GM19239 (cell line): ENCODE results near the gene ISL1.

Experiments used
- DNase-seq: peaks from one replicate; pipeline ENCODE4 v3.0.0; 2011; ENCODE audit warnings: low spot score; ENCODE audit not compliant: insufficient read length
- FAIRE-seq: peaks from 2 replicates; lab custom pipeline; 2011; peaks lifted over from hg19 to GRCh38; lab: Jason Lieb, UNC

Gene ISL1

DNA sequence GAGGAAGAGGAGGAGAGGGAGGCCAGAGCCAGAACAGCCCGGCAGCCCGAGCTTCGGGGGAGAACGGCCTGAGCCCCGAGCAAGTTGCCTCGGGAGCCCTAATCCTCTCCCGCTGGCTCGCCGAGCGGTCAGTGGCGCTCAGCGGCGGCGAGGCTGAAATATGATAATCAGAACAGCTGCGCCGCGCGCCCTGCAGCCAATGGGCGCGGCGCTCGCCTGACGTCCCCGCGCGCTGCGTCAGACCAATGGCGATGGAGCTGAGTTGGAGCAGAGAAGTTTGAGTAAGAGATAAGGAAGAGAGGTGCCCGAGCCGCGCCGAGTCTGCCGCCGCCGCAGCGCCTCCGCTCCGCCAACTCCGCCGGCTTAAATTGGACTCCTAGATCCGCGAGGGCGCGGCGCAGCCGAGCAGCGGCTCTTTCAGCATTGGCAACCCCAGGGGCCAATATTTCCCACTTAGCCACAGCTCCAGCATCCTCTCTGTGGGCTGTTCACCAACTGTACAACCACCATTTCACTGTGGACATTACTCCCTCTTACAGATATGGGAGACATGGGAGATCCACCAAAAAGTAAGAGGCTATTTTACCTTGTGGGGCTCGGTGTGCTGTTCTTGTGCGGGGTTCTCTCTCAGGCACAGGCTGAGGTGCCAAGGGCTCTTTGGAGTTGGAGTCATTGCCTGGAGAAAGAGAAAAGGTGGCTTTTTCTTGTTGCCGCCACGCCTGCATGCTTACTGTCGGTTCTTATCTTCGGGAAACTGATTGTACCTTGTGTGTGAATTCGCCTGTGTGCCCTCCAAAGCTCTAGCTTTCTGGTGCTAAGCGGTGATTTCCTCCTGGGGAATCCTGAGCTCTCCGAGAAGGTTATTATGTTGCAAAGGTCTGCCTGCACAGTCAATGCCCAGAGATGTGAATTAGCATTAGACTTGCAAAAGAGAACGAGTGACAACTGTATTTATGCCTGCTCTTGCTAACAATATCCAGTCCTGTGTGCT, at the start of gene ISL1:
Gene ISL1 (plus strand): TSS at position 318 of the 991 bp plus-strand sequence. CDS start 224 bp downstream, at position 542.
- FAIRE-seq, result no peak

DNA sequence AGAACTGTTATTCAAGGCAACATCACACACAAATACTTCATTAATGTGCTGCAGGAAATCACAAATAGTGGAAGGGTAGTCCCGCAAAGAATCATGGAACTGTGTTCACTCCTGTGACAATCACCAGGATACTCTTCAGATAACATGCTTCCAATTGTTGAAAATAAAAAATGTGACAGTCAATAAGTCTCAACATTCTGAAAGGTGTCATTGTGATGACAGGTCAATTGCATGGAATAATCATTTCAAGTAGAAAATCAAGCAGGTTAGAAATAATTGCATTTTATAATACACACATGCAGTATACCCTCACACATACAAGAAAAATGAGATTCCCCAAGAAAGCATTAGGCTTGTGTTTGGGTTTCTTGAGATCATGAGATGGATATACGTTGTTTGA, 46.4 kb upstream of the ISL1 start:
- FAIRE-seq (no peak), DNase-seq (no peak)

More for the DNA sequence above, at the start of gene ISL1:
- no peak for DNase-seq

DNA sequence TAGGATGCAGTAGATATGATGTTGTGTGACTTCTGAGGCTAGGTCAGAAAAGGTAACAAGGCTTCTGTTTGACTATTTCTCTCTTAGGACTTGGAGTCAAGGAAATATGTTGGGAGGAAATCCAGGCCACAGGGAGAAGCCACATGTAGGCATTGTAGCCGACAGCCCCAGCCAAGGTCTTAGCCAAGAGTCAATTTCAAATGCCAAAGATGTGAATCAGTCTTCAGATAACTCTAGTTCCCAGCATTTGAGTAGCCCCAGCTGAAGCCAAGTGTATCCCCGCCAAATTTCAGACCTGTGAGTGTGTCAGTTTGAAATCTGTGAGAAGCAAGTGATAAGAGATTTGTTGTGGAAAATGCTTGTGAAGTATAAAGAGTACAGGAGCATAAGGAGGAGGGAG, 38.1 kb upstream of the ISL1 start:
- DNase-seq, result no peak
- no peak for FAIRE-seq

DNA sequence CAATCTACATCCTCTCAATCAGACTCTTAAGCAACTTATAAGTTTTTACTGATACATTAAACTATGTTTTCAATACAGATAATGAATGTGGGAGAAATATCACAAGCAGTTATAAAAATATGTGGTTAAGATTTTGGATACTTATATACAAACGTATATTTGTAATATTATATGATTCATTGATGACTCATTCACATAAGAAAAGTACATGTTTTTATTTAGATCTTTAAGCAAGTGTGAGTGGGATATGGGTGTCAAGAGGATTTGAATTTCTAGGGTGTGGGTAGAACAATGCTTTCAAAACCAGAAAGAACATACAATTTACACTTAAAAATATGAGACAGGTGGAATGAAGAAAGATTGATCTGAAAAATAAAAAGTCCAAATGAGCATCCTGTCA, 36.1 kb upstream of the ISL1 start:
- no peak for FAIRE-seq

DNA sequence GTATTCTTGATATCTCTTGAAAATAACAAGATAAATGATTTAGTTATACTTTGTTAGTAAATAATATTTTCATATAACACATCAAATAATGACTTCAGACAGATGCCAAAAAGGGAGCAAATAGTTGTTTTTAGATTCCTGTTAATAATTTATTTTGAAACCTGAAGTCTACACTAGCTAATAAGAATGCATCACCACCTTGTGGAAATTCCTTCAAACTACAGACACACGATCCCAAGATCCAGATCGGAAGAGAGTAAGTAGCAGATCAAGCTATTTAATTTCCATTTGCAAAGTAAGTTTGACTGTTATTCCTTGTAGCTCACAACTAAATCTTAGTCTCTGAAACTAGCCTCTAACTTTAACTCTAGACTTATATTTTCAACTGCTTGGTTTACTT, 35.5 kb upstream of the ISL1 start:
- DNase-seq (no peak), FAIRE-seq (no peak)

More for the DNA sequence above, 36.1 kb upstream of the ISL1 start:
- no peak for DNase-seq

DNA sequence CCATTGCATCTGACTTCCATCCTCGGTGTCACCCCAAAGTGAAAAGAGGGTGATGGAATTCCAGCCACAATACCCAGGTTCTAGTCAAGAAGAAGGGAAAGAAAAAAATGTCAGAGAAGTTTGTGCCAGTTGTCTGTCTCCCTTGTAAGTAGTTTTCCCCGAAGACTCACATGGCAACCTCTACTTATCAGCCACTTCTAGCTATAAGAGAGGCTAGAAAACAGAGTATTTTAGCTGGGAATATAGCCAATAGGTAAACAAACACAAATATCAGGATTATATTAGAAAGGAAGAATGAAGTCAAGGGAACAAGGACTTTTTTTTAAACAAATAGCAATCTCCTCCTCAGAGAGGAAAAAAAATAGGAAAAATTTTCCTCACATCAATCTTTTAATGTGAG, 12.2 kb upstream of the ISL1 start:
- DNase-seq (no peak), FAIRE-seq (no peak)

DNA sequence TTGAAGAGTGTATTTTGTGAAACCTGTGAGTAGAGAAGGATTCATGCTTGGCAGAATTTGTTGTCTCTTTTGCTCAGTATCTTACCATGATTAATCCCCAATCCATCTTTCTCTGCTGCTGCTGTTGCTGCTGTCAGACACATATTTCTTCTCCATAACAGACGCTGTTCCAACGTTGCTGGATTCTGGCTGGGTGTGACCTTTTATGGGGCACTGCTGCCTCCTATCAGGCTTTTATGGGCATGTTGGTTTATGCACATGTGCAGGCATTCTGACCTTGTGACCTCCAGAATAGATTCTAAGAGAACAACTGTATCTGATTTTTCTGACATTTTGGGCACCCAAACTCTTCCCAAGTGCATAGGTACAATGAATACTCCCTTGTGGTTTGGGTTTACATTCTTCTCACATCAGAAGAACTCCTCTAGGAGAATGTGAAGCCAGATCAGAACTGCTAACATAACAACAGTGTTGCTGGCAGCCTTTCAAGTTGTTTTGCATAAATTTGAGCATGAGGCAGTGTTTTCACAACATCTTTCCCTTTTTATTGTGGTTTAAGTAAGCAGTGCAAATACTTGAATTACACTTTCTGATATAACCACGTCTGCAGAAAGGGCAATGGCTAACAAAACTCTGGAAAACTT, 9.2 kb upstream of the ISL1 start:
- DNase-seq (no peak), FAIRE-seq (no peak)

DNA sequence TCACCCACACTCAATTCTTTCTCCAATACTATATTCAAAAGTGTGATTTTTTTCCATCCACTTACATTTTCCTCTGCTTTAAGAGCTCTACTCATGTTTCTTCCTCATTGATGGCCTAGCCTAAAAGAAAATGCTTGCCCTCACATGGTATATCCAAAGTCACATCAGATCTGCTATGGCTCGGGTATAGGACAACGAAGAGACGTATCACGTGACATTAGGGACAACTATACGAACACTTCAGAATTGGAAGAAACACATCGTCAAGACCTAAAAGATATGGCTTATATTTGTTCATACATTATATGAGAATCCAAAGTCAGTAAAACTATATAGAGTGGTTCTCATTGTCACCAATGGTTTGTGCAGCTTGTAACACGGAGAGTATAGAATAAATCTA, 8.2 kb upstream of the ISL1 start:
- no peak for DNase-seq
- no peak for FAIRE-seq

DNA sequence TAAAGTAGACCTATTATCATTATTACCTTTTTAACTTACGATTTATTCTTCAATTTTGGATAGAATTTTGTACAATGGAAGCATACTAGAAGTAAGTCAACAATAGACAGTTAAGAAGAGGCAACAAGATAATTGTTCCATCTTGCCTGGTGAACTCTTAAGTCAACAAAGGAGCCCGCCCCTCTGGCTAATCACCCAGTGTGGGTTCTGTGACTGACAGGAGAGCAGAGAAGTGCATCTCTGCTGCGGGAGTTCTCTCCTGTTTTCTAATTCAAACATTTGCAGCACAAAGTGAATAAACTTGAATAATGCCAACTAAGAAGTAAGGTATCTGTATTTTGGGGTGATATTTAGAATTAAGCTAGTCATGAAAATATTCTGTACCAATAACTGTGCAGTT, 6.7 kb upstream of the ISL1 start:
- DNase-seq (no peak), FAIRE-seq (no peak)

DNA sequence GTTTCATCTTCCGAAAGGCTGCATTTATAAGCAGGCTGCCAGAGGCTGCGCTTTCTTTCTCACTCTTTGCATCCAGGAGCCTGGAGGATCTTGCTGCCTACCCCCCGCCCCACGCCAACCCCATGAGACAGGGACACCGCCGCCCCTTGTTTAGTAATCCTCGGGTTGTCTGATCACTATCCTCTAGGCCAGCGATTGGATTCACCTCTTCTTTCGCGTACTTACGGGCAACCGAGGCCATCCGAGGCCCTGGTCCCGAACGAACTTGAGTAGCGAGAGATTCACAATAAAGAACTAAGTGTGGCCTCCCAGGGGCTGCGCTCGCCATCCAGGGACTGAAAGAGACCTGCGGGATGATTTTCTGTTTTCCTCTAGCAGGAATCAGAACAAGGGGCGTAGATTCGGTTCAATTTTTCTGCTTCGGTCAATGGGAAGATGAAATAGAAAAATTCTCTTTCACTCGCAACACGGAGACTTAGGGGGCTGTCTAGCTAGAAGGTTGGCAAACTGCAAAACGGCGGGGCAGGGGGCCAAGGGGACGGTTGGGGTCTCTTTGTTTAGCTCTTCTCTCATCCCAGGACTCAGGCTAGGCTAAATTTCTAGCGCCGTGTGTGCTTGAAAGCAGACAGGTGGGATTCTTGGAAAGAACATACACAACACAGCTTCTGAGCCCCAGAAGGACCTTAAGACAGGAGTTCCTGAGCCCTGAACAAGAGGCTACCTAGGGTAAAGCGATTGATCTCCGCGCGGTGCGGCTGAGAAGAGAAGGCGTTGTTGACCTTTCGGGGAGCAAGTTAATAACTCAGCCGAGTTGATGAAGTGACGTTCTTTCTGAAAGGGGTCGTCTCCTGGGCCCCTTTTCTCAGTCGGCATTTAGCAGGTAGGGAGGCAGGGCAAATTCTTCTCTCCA, 5.8 kb upstream of the ISL1 start:
- DNase-seq (no peak), FAIRE-seq (no peak)

DNA sequence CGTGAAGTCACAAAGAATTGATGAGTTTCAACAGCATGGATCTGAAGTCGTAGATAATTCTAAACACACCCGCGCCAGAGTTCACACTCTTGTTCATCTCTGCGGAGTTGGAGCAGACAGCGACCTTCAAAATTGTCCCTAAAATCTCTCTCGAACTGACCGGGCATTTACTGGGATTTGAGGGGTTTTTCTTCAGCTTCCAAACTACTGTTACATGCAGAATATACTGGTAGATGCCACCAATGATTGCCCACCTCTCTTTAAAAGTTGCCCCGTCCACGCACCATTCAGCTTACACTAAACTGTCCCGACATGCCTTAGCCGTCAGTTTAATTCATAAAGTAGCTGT, 5.2 kb upstream of the ISL1 start:
- FAIRE-seq (no peak), DNase-seq (no peak)

DNA sequence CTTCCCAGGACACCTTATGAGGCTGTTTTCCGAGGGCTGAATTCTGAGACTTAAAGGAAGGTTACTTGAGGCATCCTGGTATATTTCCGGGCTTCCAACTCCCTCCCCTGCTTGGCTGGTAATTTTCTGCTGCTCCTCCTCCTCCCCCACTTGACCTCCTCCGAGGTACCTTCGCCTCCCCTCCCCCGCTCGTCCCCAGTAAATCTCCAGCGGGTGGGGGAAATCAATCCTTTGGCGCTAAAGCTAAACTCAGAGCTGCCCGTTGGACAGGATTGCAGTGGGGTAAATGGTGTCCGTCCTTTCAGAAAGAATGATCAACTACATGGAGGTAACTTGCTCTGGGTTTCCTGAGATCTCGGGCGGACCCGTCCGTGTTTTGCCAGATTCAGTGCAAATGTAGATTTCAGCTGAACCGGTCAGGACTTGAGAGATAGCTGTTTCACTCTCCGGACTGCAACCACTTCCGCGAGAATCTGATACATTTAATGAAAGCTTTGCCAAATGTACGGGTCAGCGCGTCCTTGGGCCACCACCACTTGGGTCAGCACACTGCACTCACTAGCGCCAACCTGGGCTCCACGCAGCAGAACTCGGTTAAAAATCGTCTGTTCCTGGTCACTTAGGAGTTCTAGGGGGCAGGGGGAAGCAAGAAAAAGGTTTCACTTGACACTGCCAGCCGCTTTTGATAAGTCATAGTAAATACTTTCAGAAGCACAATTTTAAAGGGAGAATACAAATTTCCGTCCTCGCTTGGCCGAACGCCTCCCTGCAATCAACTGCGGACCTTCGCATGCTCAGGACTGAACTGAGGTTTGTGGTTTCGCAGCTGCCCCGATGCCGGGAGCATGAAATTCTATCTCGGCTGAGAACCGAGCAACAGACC, 4.6 kb upstream of the ISL1 start:
- no peak for FAIRE-seq
- DNase-seq, result no peak

DNA sequence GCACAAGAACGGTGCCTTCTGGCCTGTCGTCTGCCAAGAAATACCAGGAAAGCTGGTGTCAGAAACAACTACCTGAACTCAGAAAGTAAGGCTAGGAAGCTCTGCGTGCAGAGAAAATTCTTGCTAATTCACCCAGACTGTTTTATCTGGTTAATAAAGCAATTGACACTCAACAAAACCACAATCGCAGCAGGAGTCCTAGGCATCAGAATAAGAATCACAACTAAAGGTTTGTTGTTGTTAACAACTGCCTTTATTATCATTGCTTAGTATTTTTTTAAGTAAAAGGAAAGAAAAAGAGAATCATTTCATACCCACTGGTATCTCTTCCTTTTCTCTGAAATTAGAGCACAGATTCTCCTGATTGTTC, 3.9 kb upstream of the ISL1 start:
- no peak for DNase-seq
- FAIRE-seq, result no peak

DNA sequence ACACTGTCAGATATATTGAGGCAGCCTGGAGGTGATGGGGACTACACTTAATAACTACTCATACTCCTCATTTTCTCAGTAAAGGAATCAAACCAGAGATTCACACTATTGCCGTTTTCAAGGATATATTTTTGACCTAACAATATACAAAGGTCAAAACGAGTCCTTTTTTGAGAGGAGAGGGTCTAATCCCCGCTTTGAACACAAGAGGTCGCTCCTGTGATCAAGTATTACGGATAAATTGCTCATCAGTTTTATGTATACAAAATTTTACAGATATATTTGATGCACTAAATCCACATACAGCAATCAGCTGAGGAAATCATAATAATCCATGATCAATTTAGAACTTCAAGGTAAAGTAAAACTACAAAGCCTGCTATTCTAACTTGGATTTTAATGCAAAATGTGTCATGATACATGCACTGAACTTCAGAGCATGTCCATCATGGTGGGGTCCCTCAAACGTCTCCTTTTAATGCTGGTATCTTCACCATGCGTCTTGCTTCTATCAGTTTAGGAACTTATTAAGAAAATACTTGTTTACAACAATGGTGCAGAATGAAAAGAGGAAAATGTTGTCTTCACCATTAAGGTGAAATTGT, 2.5 kb upstream of the ISL1 start:
- DNase-seq (no peak), FAIRE-seq (no peak)

DNA sequence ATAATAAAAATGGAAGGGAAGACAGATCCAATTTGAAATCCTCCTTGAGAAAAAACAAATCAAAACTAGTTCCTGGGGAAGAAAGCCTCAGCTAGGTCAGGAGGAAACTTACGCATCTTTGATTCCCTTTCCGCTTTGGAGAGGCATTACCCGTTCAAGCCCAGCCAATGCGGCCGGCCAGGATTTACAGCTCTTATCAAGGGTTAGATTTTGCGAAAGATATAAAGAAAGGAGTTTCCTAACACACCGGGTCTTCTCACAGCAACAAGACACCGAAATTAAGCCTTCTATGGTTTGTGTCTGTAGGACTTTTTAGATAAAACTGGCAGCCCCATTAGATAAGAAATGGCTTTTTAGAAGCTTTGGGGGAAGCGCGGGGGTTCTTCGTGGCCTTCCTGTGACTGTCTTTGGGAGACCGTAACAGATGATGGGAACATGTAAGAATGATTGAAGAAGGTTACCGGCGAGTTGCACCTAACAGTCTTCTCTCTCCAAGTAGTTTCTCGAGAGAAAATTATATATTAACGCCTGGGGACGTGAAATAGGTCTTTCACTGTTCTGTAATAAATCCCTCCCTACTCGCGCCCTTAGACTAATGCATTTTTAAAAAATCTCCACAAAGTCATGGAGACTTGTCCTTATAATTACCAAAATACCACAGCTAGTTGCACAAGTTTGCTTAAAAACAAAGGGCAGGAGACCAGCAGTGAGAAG, 1.3 kb upstream of the ISL1 start:
- FAIRE-seq (no peak), DNase-seq (no peak)

DNA sequence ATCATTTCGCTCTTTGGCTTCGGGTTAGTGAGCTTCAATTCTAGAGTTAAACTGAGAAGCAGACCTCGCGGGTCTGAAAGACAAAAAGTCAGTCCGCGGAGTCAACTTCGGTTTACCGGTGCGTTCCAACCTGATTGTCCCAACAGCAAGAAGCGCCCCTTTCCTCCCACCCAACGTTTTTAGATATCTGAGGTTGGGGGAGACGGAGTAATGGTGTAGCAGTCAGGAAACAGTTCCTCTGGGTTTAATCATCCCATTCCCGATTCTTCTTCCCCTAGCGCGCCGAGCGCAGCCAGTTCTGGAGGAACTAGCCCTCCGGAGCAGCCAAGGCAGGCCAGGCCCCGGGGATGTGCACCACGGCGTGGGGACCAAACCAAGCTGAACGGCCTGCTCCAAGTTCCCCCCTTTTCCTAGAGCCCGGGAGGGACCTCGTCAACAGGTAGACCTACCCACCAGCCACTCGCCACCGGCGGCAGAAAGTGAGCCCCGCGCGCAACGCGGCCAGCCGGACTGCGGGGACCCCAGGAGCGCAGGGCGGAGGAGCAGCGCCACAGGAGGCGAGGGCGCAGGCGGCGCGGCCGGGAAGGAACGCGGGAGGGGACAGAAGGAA, 622 bp upstream of the ISL1 start:
- DNase-seq (no peak), FAIRE-seq (no peak)

DNA sequence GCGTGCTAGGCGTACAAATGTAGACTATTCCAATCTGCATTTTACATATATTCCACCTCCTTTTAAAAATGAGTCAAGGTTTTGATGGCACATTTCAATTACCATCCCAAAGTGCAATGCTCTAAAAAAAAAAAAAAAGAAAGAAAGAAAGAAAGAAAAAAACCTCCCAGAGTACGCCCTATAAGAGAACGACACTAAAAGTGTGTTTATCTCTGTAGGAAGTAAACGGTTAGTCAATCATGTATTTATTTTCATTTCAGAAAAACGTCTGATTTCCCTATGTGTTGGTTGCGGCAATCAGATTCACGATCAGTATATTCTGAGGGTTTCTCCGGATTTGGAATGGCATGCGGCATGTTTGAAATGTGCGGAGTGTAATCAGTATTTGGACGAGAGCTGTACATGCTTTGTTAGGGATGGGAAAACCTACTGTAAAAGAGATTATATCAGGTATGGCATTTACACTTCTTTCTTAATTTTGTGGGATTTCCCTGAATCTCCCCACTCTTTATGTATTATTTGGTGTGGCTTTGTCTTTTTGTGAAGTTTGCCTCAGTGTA, 1.1 kb downstream of the ISL1 start:
- DNase-seq (no peak), FAIRE-seq (no peak)

DNA sequence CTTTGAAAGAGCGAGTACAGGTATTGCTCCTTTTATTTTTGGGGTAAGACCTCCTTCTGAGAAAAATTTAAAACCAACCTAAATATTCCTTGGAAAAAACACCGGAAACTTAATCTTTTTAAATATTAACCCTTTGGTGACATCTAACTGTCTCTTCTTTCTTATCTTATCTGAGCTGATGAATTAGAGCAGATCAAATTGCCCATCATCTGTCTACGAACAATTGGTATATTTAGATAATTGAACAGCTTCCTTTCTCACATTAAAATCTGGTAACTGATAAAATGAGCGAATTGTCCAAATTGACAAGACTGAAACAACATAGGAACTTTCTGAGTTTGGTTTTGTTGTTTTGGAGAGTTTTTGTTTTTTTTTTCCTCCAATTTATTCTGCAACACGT, 2.0 kb downstream of the ISL1 start:
- no peak for FAIRE-seq

More for the DNA sequence above, 2.0 kb downstream of the ISL1 start:
- DNase-seq, result no peak
